Sigmoid colon (tissue), 3 donors: ENCODE data around the gene RAB40B.

ENCODE experiments used
- CTCF ChIP-seq, 4 experiments: fragments of 450-650 bp in 3 of 4; fragments of 200-600 bp in 1 of 4; IDR thresholded peaks; one replicate each; pipeline ENCODE4 v1.5.1; 2016 to 2019; ENCODE audit warnings: antibody characterized with exemption in 4 of 4, mild to moderate bottlenecking in 3 of 4, moderate library complexity in 2 of 4
- POLR2A ChIP-seq, 2 donors: fragments of 450-650 bp; IDR thresholded peaks; one replicate each; pipeline ENCODE4 v1.6.1; 2016; ENCODE audit warnings: antibody characterized with exemption in 2 of 2, mild to moderate bottlenecking in 2 of 2, moderate library complexity in 2 of 2

DNA sequence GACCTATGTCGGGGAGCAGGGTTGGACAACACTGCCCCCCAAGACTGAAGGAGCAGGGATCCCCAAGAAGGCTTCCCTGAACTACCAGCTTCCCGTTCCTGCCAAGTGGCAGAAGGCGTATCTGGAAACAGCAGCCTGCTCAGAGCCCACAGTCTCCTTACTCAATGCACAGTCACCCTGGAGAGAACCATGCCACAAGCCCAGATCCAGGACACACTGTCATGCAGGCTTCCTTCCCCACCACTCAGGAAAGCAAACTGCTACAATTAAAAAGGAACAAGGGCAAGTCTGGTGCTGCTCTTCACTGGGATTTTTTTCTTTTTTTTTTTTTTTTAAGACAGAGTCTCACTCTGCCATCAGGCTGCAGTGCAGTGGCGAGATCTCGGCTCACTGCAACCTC lies 58.5 kb downstream of the RAB40B start:
- TF ChIP-seq POLR2A (IDR thresholded peaks at IDR 0.05) (no peak), CTCF (IDR thresholded peaks at IDR 0.05) (no peak)
